CD4-positive, CD25-positive, alpha-beta regulatory T cell (primary cell): ENCODE results near the gene HPSE2. TPM values are rescaled to one million over a fixed set of nuclear protein-coding genes. Genes with fewer than 3 reads are reported as not detected.

Source experiments
- ATAC-seq, 2 donors: fragments of 150-1000 bp; cut with Tn5 transposase; one replicate each; pipeline ENCODE4 v1.10.0; 2021; ENCODE audit warnings: low read depth in 2 of 2, moderate number of reproducible peaks in 2 of 2, moderate library complexity in 1 of 2
- DNase-seq, 3 donors: peaks; one replicate each; pipeline versions ENCODE4 v3.0.0 to v3.0.0-alpha.2; 2012 to 2022; ENCODE audit warnings: mixed read lengths in 1 of 3
- H3K27ac ChIP-seq: one replicate; pipeline ENCODE4 v1.7.0; 2013; ENCODE audit warnings: mild to moderate bottlenecking, low read length; ENCODE audit not compliant: insufficient read depth, poor library complexity, severe bottlenecking
- H3K27me3 ChIP-seq: one replicate; pipeline ENCODE4 v1.7.0; 2013; ENCODE audit warnings: low read length; ENCODE audit not compliant: control insufficient read depth, insufficient read depth
- H3K36me3 ChIP-seq: one replicate; pipeline ENCODE4 v1.7.0; 2013; ENCODE audit warnings: mild to moderate bottlenecking, low read length, moderate library complexity; ENCODE audit not compliant: control insufficient read depth, insufficient read depth
- H3K4me1 ChIP-seq: 2 replicates; pipeline ENCODE4 v1.7.0; 2013; ENCODE audit warnings: mild to moderate bottlenecking, low read length; ENCODE audit not compliant: insufficient read depth, control insufficient read depth, poor library complexity, severe bottlenecking
- H3K4me3 ChIP-seq: one replicate; pipeline ENCODE4 v1.7.0; 2013; ENCODE audit warnings: low read depth, mild to moderate bottlenecking, low read length, moderate library complexity
- H3K9me3 ChIP-seq, 2 experiments: 1 replicate in 1 of 2; 2 replicates in 1 of 2; pipeline ENCODE4 v1.7.0; 2013; ENCODE audit warnings: low read length in 2 of 2, mild to moderate bottlenecking in 1 of 2, moderate library complexity in 1 of 2; ENCODE audit not compliant: control insufficient read depth in 2 of 2
- H3K27ac Mint-ChIP-seq, 3 donors: one replicate each; pipeline ENCODE4 v1.8.0; 2020 to 2022; ENCODE audit warnings: mild to moderate bottlenecking in 3 of 3, mixed read lengths in 3 of 3, moderate library complexity in 2 of 3
- H3K27me3 Mint-ChIP-seq: one replicate; pipeline ENCODE4 v1.8.0; 2022; ENCODE audit warnings: mild to moderate bottlenecking, mixed read lengths
- H3K36me3 Mint-ChIP-seq: one replicate; pipeline ENCODE4 v1.8.0; 2020; ENCODE audit warnings: mixed read lengths
- H3K4me1 Mint-ChIP-seq, 4 donors: one replicate each; pipeline ENCODE4 v1.8.0; 2020 to 2022; ENCODE audit warnings: mixed read lengths in 4 of 4, mild to moderate bottlenecking in 1 of 4
- H3K4me3 Mint-ChIP-seq, 4 donors: one replicate each; pipeline ENCODE4 v1.8.0; 2020 to 2022; ENCODE audit warnings: mild to moderate bottlenecking in 4 of 4, mixed read lengths in 4 of 4, moderate library complexity in 3 of 4
- H3K9me3 Mint-ChIP-seq, 7 donors: one replicate each; pipeline ENCODE4 v1.8.0; 2020 to 2022; ENCODE audit warnings: mixed read lengths in 7 of 7, mild to moderate bottlenecking in 3 of 7, moderate library complexity in 2 of 7
- polyA plus RNA-seq, 4 donors: library from polyadenylated mRNA; unstranded; fragments of 300-500 nt; fragmentation: Illumina TruSeq; gene quantifications; one replicate each; pipeline ENCODE4 v1.2.3, GENCODE V29; 2021
- total RNA-seq: library from RNA; stranded (reverse); gene quantifications from one replicate; pipeline ENCODE4 v1.2.3, GENCODE V29; 2022

The HPSE2 gene
- total and polyA plus RNA-seq, 5 donors from 2014 or later: 0.07 to 0.31 TPM; not detected in 3

DNA sequence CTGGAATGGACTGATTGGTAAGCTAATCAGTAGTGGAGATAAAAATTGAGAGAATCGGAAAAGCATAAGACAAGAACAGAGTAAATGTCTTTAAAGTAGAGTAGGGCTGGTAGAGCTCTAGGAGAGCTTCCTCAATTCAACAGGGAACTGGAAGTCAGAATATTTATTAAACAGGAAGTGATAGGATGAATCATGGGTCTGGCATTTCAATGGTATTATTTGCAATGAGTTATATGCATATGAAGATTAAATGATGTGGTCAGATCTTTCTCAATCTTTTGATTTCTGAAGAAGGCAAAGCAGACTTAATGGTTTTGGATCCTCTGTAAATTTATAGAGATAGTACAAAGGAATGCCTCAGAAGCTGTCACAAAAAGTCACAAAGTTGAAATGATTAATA lies 349.0 kb downstream of the HPSE2 start:
- DNase-seq: no peak
- H3K36me3 ChIP-seq: no peaks in the 10 kb centered on the region
- no peaks in the 10 kb centered on the region for H3K27me3 ChIP-seq

DNA sequence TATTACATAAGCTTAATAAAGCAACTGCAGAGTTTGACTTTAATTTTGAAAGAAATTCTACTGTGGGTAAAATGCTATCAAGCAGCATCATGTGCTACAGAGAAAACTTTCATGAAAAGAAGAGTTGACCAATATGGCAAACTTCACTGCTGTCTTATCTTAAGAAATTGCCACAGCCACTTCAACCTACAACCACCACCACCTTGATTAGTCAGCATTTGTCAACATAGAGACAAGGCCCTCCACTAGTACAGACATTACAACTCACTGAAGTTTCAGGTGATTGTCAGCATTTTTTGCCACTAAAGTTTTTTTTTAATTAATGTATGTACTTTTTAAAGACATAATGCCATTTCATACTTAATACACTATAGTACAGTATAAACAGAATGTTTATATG lies 350.3 kb downstream of the HPSE2 start:
- Histone ChIP-seq H3K4me3 (no peak overlapping the region), H3K27me3 (no peaks in the 10 kb centered on the region), H3K9me3 (no peaks in the 10 kb centered on the region), H3K27ac (no peak overlapping the region), H3K4me1 (no peaks in the 10 kb centered on the region), H3K36me3 (no peaks in the 10 kb centered on the region)
- Mint-ChIP-seq H3K4me3 (no peak overlapping the region), H3K4me1 (no peaks in the 10 kb centered on the region), H3K27me3 (no peaks in the 10 kb centered on the region), H3K27ac (no peak overlapping the region), H3K36me3 (no peaks in the 10 kb centered on the region), H3K9me3 (peaks cover 0 to 3% (median 1%) of the 10 kb centered on the region in 7 donors)
- DNase-seq: no peak
- no peak for ATAC-seq

More for the DNA sequence above, 349.0 kb downstream of the HPSE2 start:
- no peak overlapping the region for H3K4me3 ChIP-seq
- H3K4me1 ChIP-seq: no peaks in the 10 kb centered on the region
- no peak for ATAC-seq
- H3K4me1 Mint-ChIP-seq: no peaks in the 10 kb centered on the region
- no peaks in the 10 kb centered on the region for H3K9me3 ChIP-seq
- no peaks in the 10 kb centered on the region for H3K27me3 Mint-ChIP-seq
- no peaks in the 10 kb centered on the region for H3K36me3 Mint-ChIP-seq
- H3K9me3 Mint-ChIP-seq: peaks cover 0 to 3% (median 0%) of the 10 kb centered on the region in 7 donors
- H3K4me3 Mint-ChIP-seq: no peak overlapping the region
- H3K27ac Mint-ChIP-seq: no peak overlapping the region
- no peak overlapping the region for H3K27ac ChIP-seq

DNA sequence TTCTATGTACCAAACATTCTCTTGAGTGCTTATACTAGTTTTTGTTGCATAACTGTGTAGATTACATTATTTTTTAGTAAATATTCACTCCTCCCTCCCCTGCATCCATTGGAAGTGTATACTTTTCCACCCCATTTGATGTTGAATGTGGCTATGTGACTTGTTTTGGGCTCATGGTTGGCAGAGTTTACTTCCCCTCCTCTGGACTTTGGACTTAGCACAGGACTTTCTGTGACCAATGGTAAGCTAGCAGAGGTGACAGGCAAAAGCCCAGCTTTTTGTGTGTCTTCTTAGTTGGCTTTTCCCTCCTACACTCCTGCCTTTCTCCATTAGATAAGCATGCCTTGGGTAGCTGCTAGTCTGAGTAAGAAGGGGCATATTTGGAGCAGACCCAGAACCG lies 353.9 kb downstream of the HPSE2 start:
- Mint-ChIP-seq H3K27me3 (peaks cover 4% of the 10 kb centered on the region), H3K27ac (no peak overlapping the region), H3K4me1 (no peaks in the 10 kb centered on the region), H3K9me3 (peaks cover 0 to 3% (median 1%) of the 10 kb centered on the region in 7 donors), H3K4me3 (no peak overlapping the region), H3K36me3 (no peaks in the 10 kb centered on the region)
- H3K4me3 ChIP-seq: no peak overlapping the region
- no peaks in the 10 kb centered on the region for H3K27me3 ChIP-seq
- no peak for DNase-seq
- no peaks in the 10 kb centered on the region for H3K9me3 ChIP-seq
- no peaks in the 10 kb centered on the region for H3K36me3 ChIP-seq
- ATAC-seq: no peak
- no peaks in the 10 kb centered on the region for H3K4me1 ChIP-seq
- H3K27ac ChIP-seq: no peak overlapping the region

DNA sequence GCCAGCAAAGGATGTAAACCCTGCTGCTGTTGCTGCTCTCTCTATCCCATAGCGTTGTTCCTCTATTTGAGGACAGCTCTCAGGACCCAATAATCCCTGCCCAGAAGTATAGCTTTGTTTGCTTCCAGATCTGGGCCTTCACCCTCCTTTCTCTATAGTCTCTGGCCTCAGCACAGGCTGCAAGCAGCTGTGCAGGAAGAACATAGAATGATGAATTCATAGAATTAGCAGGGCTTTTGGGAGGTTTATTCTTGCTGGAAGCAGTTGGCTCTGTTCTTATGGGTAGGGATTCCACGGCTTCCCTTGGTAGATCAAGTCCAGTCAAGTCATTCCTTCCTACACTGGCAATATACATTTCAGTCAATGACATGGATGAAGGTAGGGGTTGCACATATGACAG lies 354.7 kb downstream of the HPSE2 start:
- no peaks in the 10 kb centered on the region for H3K36me3 ChIP-seq
- ATAC-seq (no peak), DNase-seq (no peak)
- Mint-ChIP-seq H3K27ac (no peak overlapping the region), H3K27me3 (peaks cover 4% of the 10 kb centered on the region), H3K4me3 (no peak overlapping the region), H3K36me3 (no peaks in the 10 kb centered on the region), H3K4me1 (no peaks in the 10 kb centered on the region), H3K9me3 (peaks cover 0 to 3% (median 1%) of the 10 kb centered on the region in 7 donors)
- H3K27ac ChIP-seq: no peak overlapping the region
- H3K27me3 ChIP-seq: no peaks in the 10 kb centered on the region
- H3K4me3 ChIP-seq: no peak overlapping the region
- H3K9me3 ChIP-seq: no peaks in the 10 kb centered on the region
- H3K4me1 ChIP-seq: no peaks in the 10 kb centered on the region

DNA sequence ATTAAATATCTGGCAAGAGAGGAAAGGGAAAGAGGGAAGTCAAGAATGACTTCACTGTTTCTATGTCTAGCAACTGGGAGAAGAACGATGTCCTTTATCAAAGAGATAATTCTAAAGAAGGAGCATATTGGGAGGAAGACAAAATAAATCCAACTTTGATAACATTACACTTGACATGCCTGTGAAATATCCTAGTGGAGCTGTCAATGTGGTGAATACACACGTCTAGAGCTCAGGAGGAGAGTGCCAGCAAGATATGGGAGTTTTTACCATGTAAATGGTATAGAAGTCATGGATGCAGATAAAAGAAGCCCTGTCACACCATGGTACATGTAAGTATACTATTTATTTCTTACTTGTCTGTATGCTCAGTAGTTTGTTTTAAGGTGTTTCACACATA lies 356.7 kb downstream of the HPSE2 start:
- H3K36me3 Mint-ChIP-seq: no peaks in the 10 kb centered on the region
- H3K9me3 Mint-ChIP-seq: peaks cover 0 to 3% (median 0%) of the 10 kb centered on the region in 7 donors
- no peak overlapping the region for H3K4me3 Mint-ChIP-seq
- H3K36me3 ChIP-seq: no peaks in the 10 kb centered on the region
- no peaks in the 10 kb centered on the region for H3K9me3 ChIP-seq
- DNase-seq (no peak), ATAC-seq (no peak)
- H3K4me1 ChIP-seq: no peaks in the 10 kb centered on the region
- H3K4me3 ChIP-seq: no peak overlapping the region
- H3K27ac Mint-ChIP-seq: no peak overlapping the region
- no peak overlapping the region for H3K27ac ChIP-seq
- peaks cover 4% of the 10 kb centered on the region for H3K27me3 Mint-ChIP-seq
- H3K4me1 Mint-ChIP-seq: no peaks in the 10 kb centered on the region
- no peaks in the 10 kb centered on the region for H3K27me3 ChIP-seq

DNA sequence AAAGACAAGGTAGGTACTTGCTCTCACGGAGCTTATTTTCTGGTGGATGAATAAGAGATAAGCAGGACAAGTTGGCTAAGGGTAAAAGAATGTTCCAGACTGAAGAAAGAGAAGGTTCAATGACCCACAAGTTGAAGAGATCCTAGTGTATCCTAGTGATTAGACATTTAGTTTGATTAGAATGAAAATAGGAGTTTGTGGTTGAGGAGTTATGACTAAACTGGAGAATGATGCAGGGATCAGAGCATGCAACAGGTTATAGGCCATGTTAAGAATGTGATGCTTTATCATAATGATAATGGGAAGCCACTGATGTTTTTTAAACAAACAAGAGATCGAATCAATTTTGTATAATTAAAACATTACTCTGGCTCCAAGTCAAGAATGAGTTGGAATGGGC lies 357.2 kb downstream of the HPSE2 start:
- H3K36me3 Mint-ChIP-seq: no peaks in the 10 kb centered on the region
- peaks cover 0 to 3% (median 0%) of the 10 kb centered on the region in 7 donors for H3K9me3 Mint-ChIP-seq

DNA sequence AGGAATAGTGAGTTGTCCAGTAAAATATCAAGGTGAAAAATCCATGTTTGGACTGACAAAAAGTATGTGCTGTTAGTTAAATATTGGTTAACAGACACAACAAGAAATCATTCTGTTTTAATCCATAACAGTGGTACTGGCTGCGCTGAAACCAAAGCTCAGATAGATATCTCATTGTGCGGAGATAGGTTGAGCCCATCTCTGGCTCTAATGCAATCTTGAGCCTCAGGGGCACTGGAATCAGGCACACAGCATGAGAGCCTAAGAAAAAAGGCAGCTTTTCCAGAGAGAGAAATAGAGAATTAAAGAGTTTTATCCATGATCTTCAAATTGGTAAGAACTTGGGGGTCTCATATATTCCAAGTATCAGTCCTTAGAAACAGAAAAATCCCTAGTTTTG lies 373.7 kb downstream of the HPSE2 start:
- no peak overlapping the region for H3K4me3 Mint-ChIP-seq
- Histone ChIP-seq H3K27ac (no peak overlapping the region), H3K36me3 (no peaks in the 10 kb centered on the region), H3K4me3 (no peak overlapping the region), H3K4me1 (no peaks in the 10 kb centered on the region), H3K9me3 (no peaks in the 10 kb centered on the region), H3K27me3 (no peaks in the 10 kb centered on the region)
- DNase-seq: no peak
- peaks cover 0 to 7% (median 0%) of the 10 kb centered on the region in 7 donors for H3K9me3 Mint-ChIP-seq
- H3K27ac Mint-ChIP-seq: no peak overlapping the region
- no peaks in the 10 kb centered on the region for H3K27me3 Mint-ChIP-seq
- ATAC-seq: no peak
- H3K4me1 Mint-ChIP-seq: no peaks in the 10 kb centered on the region
- no peaks in the 10 kb centered on the region for H3K36me3 Mint-ChIP-seq

More for the DNA sequence above, 357.2 kb downstream of the HPSE2 start:
- no peak overlapping the region for H3K4me3 Mint-ChIP-seq
- H3K27me3 ChIP-seq: no peaks in the 10 kb centered on the region
- no peaks in the 10 kb centered on the region for H3K4me1 ChIP-seq
- no peaks in the 10 kb centered on the region for H3K9me3 ChIP-seq
- H3K4me1 Mint-ChIP-seq: no peaks in the 10 kb centered on the region
- ATAC-seq (no peak), DNase-seq (no peak)
- H3K27ac Mint-ChIP-seq: peak overlapping the region in 1 of 3 donors; percentile 4
- H3K27me3 Mint-ChIP-seq: peaks cover 4% of the 10 kb centered on the region
- no peak overlapping the region for H3K27ac ChIP-seq
- H3K4me3 ChIP-seq: no peak overlapping the region
- H3K36me3 ChIP-seq: no peaks in the 10 kb centered on the region

DNA sequence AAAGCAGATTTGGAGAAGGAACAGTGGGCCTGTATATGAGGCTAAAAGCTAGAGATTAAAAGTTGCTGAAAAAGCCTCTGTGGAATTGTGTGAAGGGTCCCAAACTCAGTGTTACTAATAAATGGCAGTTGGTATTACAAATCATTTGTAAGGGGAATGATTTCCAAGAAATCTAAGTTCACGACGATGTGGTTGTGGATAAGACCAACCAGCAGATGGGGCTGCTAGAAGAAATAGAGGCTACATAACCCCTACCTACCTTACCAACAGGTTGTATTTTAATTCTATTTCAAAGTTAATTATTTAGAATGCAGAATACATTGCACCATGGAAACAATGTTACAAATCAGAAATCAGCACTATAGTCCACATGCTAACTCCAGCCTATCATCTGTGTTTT lies 377.1 kb downstream of the HPSE2 start:
- ATAC-seq (no peak), DNase-seq (no peak)
- Histone ChIP-seq H3K9me3 (no peaks in the 10 kb centered on the region), H3K27me3 (no peaks in the 10 kb centered on the region), H3K4me1 (no peaks in the 10 kb centered on the region), H3K36me3 (no peaks in the 10 kb centered on the region), H3K4me3 (no peak overlapping the region), H3K27ac (no peak overlapping the region)
- no peaks in the 10 kb centered on the region for H3K4me1 Mint-ChIP-seq
- no peaks in the 10 kb centered on the region for H3K36me3 Mint-ChIP-seq
- no peak overlapping the region for H3K4me3 Mint-ChIP-seq
- H3K9me3 Mint-ChIP-seq: peaks cover 0 to 2% (median 0%) of the 10 kb centered on the region in 7 donors
- H3K27ac Mint-ChIP-seq: no peak overlapping the region
- no peaks in the 10 kb centered on the region for H3K27me3 Mint-ChIP-seq
